Pancreas (tissue), 10 donors: ENCODE data around the gene CXXC5. TPM values are rescaled to one million over a fixed set of nuclear protein-coding genes. Genes with fewer than 3 reads are reported as not detected.
"Not testable (repeated sequence)": the region's sequence is repeated elsewhere in the genome, so short reads cannot be mapped to it uniquely, and the experiment has no call there.

Experiments used
- ATAC-seq, 4 donors: fragments of 200-7000 bp; cut with Tn5 transposase; one replicate each; pipeline versions ENCODE4 v1.8.0 to v1.9.1; 2020; ENCODE audit warnings: mild to moderate bottlenecking in 4 of 4, moderate library complexity in 4 of 4
- DNase-seq, 6 donors: peaks; one replicate each; pipeline ENCODE4 v3.0.0-alpha.2; 2020
- FAIRE-seq: peaks from 2 replicates; lab custom pipeline; 2012; peaks lifted over from hg19 to GRCh38; lab: Jason Lieb, UNC
- H3K27ac ChIP-seq, 4 donors: fragments of 200-600 bp; sonication (generic); 1 replicate in 3 of 4; 2 replicates in 1 of 4; pipeline versions ENCODE4 v1.5.0 to v1.8.0; 2020
- H3K27me3 ChIP-seq, 4 donors: fragments of 200-600 bp; one replicate each; pipeline ENCODE4 v1.8.0; 2021
- H3K36me3 ChIP-seq, 3 donors: fragments of 200-600 bp; sonication (generic) in 1 of 3; one replicate each; pipeline versions ENCODE4 v1.5.0 to v1.8.0; 2020 to 2021
- H3K4me1 ChIP-seq, 3 donors: fragments of 200-600 bp; one replicate each; pipeline ENCODE4 v1.8.0; 2021
- H3K4me3 ChIP-seq, 4 donors: fragments of 200-600 bp; sonication (generic) in 2 of 4; one replicate each; pipeline versions ENCODE4 v1.5.0 to v1.8.0; 2020 to 2021
- H3K9me3 ChIP-seq, 4 donors: fragments of 200-600 bp; one replicate each; pipeline ENCODE4 v1.8.0; 2021
- WGBS, 2 donors: extraction: QIAGEN DNeasy Blood & Tissue Kit; methylation state at CpG; one replicate each; pipeline ENCODE4 v1.1.7; 2013; 5-methylcytosine and 5-hydroxymethylcytosine counted together
- intact Hi-C, 3 donors: fragments of 100-400 bp; cut with DNase I; formaldehyde crosslinking; loops; one replicate each; pipeline versions ENCODE4 v1.11.1 to v1.14.2; 2022
- polyA plus RNA-seq, 2 donors: library from polyadenylated mRNA; stranded (reverse); fragments of 200-250 nt; gene quantifications; one replicate each; pipeline ENCODE4 v1.2.3, GENCODE V29; 2013
- total RNA-seq, 6 donors: library from RNA; stranded (reverse); fragmentation: NEBNext Ultra II Directional in 4 of 6; extraction: Animal tissue kit (Norgen Biotek cat#: 25700) in 4 of 6; gene quantifications; one replicate each; pipeline versions ENCODE4 v1.2.1 to v1.2.4, GENCODE V29; 2021 to 2023
- TF ChIP-seq, protein P1 (sequence below), 4 donors: fragments of 200-600 bp; sonication (generic) in 3 of 4; IDR thresholded peaks; one replicate each; pipeline versions ENCODE4 v1.5.0 to v1.8.0; 2021; ENCODE audit warnings: antibody characterized with exemption in 4 of 4
- donor health status: healthy with polysubstance abuse.
- donor health status: DM: no; HTN: no; CAD: no; lungs with moderate emphysema.
- donor health status: DM: no; HTN: no; CAD: no.
- donor health status: control.
- donor health status: control.
- donor health status: Bipolar disorder and iron deficiency.
- donor health status: DM: yes; HTN: yes; CAD: no.
- donor health status: DM: no; HTN: no; CAD: no.
- donor health status: DM: no; HTN: no; CAD: no.
- donor health status: DM: yes; HTN: yes; CAD: no.

CXXC5 gene
- total and polyA plus RNA-seq, 8 donors: 33.0 to 70.5 (median 44.1) TPM

DNA sequence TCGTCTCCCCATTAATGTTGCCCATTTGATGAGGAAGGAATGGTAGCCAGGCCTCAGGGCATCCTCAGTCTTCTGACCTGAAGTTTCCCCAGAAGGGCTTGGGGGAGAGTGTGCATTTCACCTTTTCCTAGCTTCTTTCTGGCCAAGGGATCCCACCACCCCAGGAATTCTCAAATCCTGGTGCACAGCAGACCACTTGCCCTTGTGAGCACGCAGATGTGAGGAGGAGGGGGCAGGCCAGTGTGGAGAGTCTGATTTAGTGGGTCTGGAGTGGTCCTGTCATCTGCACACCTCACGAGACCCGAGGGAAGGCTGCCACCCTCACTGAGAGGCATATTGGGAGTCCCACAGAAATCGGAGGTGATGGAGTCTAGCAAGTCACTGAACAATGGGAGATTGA lies 64.3 kb downstream of the CXXC5 start:
- DNase-seq (no peak), FAIRE-seq (no peak), ATAC-seq (no peak)
- H3K4me1 ChIP-seq: peaks cover 3 to 4% (median 4%) of the 10 kb centered on the region in 3 donors
- TF ChIP-seq, protein P1, sequence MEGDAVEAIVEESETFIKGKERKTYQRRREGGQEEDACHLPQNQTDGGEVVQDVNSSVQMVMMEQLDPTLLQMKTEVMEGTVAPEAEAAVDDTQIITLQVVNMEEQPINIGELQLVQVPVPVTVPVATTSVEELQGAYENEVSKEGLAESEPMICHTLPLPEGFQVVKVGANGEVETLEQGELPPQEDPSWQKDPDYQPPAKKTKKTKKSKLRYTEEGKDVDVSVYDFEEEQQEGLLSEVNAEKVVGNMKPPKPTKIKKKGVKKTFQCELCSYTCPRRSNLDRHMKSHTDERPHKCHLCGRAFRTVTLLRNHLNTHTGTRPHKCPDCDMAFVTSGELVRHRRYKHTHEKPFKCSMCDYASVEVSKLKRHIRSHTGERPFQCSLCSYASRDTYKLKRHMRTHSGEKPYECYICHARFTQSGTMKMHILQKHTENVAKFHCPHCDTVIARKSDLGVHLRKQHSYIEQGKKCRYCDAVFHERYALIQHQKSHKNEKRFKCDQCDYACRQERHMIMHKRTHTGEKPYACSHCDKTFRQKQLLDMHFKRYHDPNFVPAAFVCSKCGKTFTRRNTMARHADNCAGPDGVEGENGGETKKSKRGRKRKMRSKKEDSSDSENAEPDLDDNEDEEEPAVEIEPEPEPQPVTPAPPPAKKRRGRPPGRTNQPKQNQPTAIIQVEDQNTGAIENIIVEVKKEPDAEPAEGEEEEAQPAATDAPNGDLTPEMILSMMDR (IDR thresholded peaks at IDR 0.05): no peak
- no peak overlapping the region for H3K27ac ChIP-seq
- no peaks in the 10 kb centered on the region for H3K36me3 ChIP-seq
- no peak overlapping the region for H3K4me3 ChIP-seq
- 84 to 89% methylated on average over 5 of the region's 5 CpGs for WGBS, 2 donors
- intact Hi-C loops: no loop called here
- H3K9me3 ChIP-seq: no peaks in the 10 kb centered on the region
- H3K27me3 ChIP-seq: no peaks in the 10 kb centered on the region

DNA sequence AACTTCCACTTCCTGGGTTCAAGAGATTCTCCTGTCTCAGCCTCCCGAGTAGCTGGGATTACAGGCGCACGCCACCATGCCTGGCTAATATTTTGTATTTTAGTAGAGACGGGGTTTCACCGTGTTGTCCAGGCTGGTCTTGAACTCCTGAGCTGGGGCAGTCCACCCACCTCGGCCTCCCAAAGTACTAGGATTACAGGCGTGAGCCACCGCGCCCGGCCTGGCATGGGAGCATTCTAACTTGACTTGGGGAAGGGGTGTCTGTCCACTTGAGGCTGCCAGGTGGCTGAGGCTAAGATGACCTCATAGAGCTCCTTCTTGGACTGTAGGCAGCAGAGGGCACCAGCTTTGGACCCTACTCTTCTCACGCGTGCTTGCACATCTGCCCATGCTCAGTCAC lies 65.7 kb downstream of the CXXC5 start:
- H3K27me3 ChIP-seq, ATAC-seq, H3K9me3 ChIP-seq, H3K36me3 ChIP-seq, DNase-seq, intact Hi-C loops, FAIRE-seq, H3K27ac ChIP-seq, H3K4me3 ChIP-seq, H3K4me1 ChIP-seq: not testable (repeated sequence)
- WGBS, 2 donors: 96 to 99% methylated on average over 12 of the region's 12 CpGs

DNA sequence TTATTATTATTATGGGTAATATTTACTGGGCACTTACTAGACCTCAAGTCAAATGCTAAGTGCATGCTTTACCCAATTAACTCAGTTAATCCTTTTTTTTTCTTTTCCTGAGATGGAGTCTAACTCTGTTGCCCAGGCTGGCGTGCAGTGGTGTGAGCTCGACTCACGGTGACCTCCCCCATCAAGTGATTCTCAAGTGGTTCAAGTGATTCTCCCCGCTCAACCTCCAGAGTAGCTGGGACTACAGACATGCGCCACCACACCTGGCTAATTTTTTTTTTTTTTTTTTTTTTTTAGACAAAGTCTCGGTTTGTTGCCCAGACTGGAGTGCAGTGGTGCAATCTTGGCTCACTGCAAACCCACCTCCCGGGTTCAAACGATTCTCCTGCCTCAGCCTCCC lies 69.1 kb downstream of the CXXC5 start:
- Histone ChIP-seq H3K4me1 (no peaks in the 10 kb centered on the region), H3K36me3 (no peaks in the 10 kb centered on the region), H3K9me3 (no peaks in the 10 kb centered on the region), H3K4me3 (no peak overlapping the region), H3K27me3 (no peaks in the 10 kb centered on the region), H3K27ac (no peak overlapping the region)
- WGBS, 2 donors: 93% methylated on average over 8 of the region's 8 CpGs
- TF ChIP-seq, protein P1 (IDR thresholded peaks at IDR 0.05): no peak
- intact Hi-C loops: no loop called here
- no peak for DNase-seq
- FAIRE-seq: no peak
- ATAC-seq: no peak

DNA sequence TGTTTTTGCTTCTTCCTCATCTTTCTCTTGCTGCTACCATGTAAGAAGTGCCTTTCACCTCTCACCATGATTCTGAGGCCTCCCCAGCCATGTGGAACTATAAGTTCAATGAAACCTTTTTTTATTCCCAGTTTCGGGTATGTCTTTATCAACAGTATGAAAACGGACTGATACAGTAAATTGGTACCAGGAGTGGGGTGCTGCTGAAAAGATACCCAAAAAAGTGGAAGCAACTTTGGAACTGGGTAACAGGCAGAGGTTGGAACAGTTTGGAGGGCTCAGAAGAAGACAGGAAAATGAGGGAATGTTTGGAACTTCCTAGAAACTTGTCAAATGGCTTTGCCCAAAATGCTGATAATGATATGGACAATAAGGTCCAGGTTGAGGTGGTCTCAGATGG lies 70.3 kb downstream of the CXXC5 start:
- FAIRE-seq, H3K9me3 ChIP-seq, H3K27me3 ChIP-seq, ATAC-seq, intact Hi-C loops, H3K4me1 ChIP-seq, H3K4me3 ChIP-seq, H3K27ac ChIP-seq, H3K36me3 ChIP-seq, DNase-seq: not testable (repeated sequence)
- 82 to 87% methylated on average over 2 of the region's 2 CpGs for WGBS, 2 donors

DNA sequence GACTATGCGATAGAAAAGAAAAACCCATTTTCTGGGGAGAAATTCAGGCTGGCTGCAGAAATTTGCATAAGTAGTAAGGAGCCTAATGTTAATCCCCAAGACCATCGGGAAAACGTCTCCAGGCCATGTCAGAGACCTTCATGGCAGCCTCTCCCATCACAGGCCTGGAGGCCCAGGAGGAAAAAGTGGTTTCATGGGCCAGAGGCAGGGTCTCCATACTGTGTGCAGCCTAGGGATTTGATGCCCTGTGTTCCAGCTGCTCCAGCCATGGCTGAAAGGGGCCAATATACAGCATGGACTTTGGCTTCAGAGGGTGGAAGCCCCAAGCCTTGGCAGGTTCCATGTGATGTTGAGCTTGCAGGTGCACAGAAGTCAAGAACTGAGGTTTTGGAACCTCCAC lies 71.8 kb downstream of the CXXC5 start:
- intact Hi-C loops: not testable (repeated sequence)
- 93 to 95% methylated on average over 3 of the region's 3 CpGs for WGBS, 2 donors

DNA sequence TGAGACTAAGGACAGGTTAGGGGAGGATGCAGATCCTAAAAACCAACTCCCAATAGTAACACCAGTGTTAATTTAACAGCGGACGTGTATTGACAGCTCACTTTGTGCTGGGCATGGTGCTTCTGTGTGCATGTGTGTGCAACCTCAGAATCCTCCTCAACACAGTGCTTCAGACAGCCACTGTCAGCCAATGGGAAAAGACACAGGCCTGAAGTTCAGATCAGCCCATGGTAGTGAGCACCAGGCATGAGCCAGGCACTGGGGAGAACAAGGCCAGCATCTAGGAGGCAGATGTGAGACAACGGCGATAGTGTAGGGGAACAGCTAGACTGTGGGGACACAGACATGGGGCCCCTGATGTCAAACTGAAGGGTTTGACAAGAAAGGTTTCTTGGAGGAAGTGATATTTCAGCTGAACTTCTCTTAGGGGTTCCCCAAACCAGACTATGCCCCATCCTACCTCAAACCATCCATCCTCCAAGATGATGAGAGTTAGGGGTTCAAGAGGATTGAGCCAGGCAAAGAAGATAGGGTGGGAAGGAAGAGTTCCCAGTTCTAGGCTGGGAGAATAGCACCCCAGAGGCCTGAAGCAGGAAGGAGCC lies 75.9 kb downstream of the CXXC5 start:
- Histone ChIP-seq H3K4me3 (no peak overlapping the region), H3K4me1 (no peaks in the 10 kb centered on the region), H3K9me3 (no peaks in the 10 kb centered on the region), H3K27me3 (no peaks in the 10 kb centered on the region), H3K27ac (no peak overlapping the region), H3K36me3 (no peaks in the 10 kb centered on the region)
- TF ChIP-seq, protein P1 (IDR thresholded peaks at IDR 0.05): no peak
- intact Hi-C loops: no loop called here
- FAIRE-seq (no peak), DNase-seq (no peak), ATAC-seq (no peak)
- 92 to 93% methylated on average over 4 of the region's 4 CpGs for WGBS, 2 donors

More for the DNA sequence above, 71.8 kb downstream of the CXXC5 start:
- H3K9me3 ChIP-seq, H3K27ac ChIP-seq, DNase-seq, H3K27me3 ChIP-seq, H3K36me3 ChIP-seq, FAIRE-seq, H3K4me3 ChIP-seq, ATAC-seq, H3K4me1 ChIP-seq: not testable (repeated sequence)
